IMR-90 (cell line): ENCODE measurements around the gene TTLL12. TPM values are rescaled to one million over a fixed set of nuclear protein-coding genes. Genes with fewer than 3 reads are reported as not detected.

Experiments used
- ATAC-seq: fragments of 200-7000 bp; cut with Tn5 transposase; 2 replicates; pipeline ENCODE4 v1.9.1; 2020; ENCODE audit warnings: low read depth, mild to moderate bottlenecking, moderate library complexity
- BruUV-seq: library from RNA; stranded (reverse); fragments of 400-500 nt; replicated peaks from 2 replicates; lab custom pipeline; 2021; lab: Mats Ljungman, UMichigan
- CTCF ChIA-PET: fragments of 300-600 bp; formaldehyde crosslinking; extraction: SDS; loops from one replicate; lab custom pipeline; 2021; ENCODE audit warnings: antibody characterized with exemption; lab: Yijun Ruan, JAX
- POLR2A ChIA-PET: fragments of 300-600 bp; sonication (Branson Sonifier 250); formaldehyde crosslinking; loops from one replicate; lab custom pipeline; 2022; ENCODE audit warnings: antibody characterized with exemption; ENCODE audit not compliant: unreplicated experiment; lab: Charles Lee
- DNase-seq: peaks from one replicate; pipeline ENCODE4 v3.0.0; 2013
- H2AFZ ChIP-seq: replicated peaks from 2 replicates; pipeline ENCODE3; 2013; ENCODE audit warnings: low read length, mild to moderate bottlenecking; ENCODE audit not compliant: poor library complexity
- H2AK5ac ChIP-seq: 2 replicates; pipeline ENCODE4 v1.6.1; 2013; ENCODE audit warnings: low read depth, low read length, inconsistent platforms
- H2AK9ac ChIP-seq: replicated peaks from 2 replicates; pipeline ENCODE3; 2013; ENCODE audit warnings: mild to moderate bottlenecking, low read depth, low read length, moderate library complexity; ENCODE audit not compliant: poor library complexity
- H2BK120ac ChIP-seq: 2 replicates; pipeline ENCODE4 v1.6.1; 2013; ENCODE audit warnings: low read depth, low read length, inconsistent platforms
- H2BK15ac ChIP-seq: 3 replicates; pipeline ENCODE4 v1.6.1; 2013; ENCODE audit warnings: low read depth, low read length, inconsistent platforms
- H2BK20ac ChIP-seq: 2 replicates; pipeline ENCODE4 v1.6.1; 2013; ENCODE audit warnings: low read depth, mild to moderate bottlenecking, inconsistent platforms, low read length, moderate library complexity
- H2BK5ac ChIP-seq: 2 replicates; pipeline ENCODE4 v1.6.1; 2013; ENCODE audit warnings: mild to moderate bottlenecking, low read depth, low read length, inconsistent platforms; ENCODE audit not compliant: poor library complexity, severe bottlenecking
- H3K14ac ChIP-seq: replicated peaks from 2 replicates; pipeline ENCODE4 v1.6.1; 2013; ENCODE audit warnings: low read depth, low read length, inconsistent platforms
- H3K18ac ChIP-seq: 2 replicates; pipeline ENCODE4 v1.6.1; 2013; ENCODE audit warnings: low read depth, low read length, control low read depth
- H3K23ac ChIP-seq: 2 replicates; pipeline ENCODE4 v1.6.1; 2013; ENCODE audit warnings: low read depth, low read length, inconsistent platforms
- H3K27ac ChIP-seq: 2 replicates; pipeline ENCODE4 v1.5.1; 2013; ENCODE audit warnings: mild to moderate bottlenecking, control low read depth, low read length; ENCODE audit not compliant: insufficient read depth
- H3K27me3 ChIP-seq: 2 replicates; pipeline ENCODE4 v1.6.1; 2013; ENCODE audit warnings: low read length; ENCODE audit not compliant: control insufficient read depth, insufficient read depth
- H3K36me3 ChIP-seq: 2 replicates; pipeline ENCODE4 v1.6.1; 2013; ENCODE audit warnings: low read length, mixed read lengths; ENCODE audit not compliant: control insufficient read depth, insufficient read depth
- H3K4ac ChIP-seq: 2 replicates; pipeline ENCODE4 v1.6.1; 2013; ENCODE audit warnings: low read depth, low read length, inconsistent platforms
- H3K4me1 ChIP-seq: 2 replicates; pipeline ENCODE4 v1.6.1; 2013; ENCODE audit warnings: low read length, mixed read lengths; ENCODE audit not compliant: control insufficient read depth, insufficient read depth
- H3K4me2 ChIP-seq: 2 replicates; pipeline ENCODE4 v1.6.1; 2013; ENCODE audit warnings: low read depth, mild to moderate bottlenecking, control low read depth, low read length, moderate library complexity
- H3K4me3 ChIP-seq: 2 replicates; pipeline ENCODE4 v1.5.1; 2013; ENCODE audit warnings: low read depth, mild to moderate bottlenecking, control low read depth, low read length, moderate library complexity; ENCODE audit not compliant: insufficient read depth
- H3K56ac ChIP-seq: 2 replicates; pipeline ENCODE4 v1.6.1; 2013; ENCODE audit warnings: low read length, inconsistent platforms; ENCODE audit not compliant: insufficient read depth; ENCODE audit errors: extremely low read depth
- H3K79me1 ChIP-seq, 2 experiments: 2 replicates each; pipeline ENCODE4 v1.6.1; 2013; ENCODE audit warnings: low read length in 2 of 2, inconsistent platforms in 1 of 2, low read depth in 1 of 2
- H3K9ac ChIP-seq: 2 replicates; pipeline ENCODE4 v1.6.1; 2013; ENCODE audit warnings: low read depth, low read length, control low read depth
- H3K9me1 ChIP-seq: 2 replicates; pipeline ENCODE4 v1.6.1; 2013; ENCODE audit warnings: low read length, inconsistent platforms; ENCODE audit not compliant: insufficient read depth
- H3K9me3 ChIP-seq: 2 replicates; pipeline ENCODE4 v1.6.1; 2013; ENCODE audit warnings: low read length; ENCODE audit not compliant: control insufficient read depth, insufficient read depth
- H4K20me1 ChIP-seq: 2 replicates; pipeline ENCODE4 v1.6.1; 2013; ENCODE audit warnings: low read length, inconsistent platforms; ENCODE audit not compliant: insufficient read depth
- H4K5ac ChIP-seq: 2 replicates; pipeline ENCODE4 v1.6.1; 2013; ENCODE audit warnings: mild to moderate bottlenecking, low read depth, low read length, control low read depth
- H4K8ac ChIP-seq, 2 experiments: 2 replicates each; pipeline ENCODE4 v1.6.1; 2013; ENCODE audit warnings: low read depth in 2 of 2, low read length in 2 of 2, control low read depth in 1 of 2, inconsistent platforms in 1 of 2
- H4K91ac ChIP-seq: 2 replicates; pipeline ENCODE4 v1.6.1; 2013; ENCODE audit warnings: low read depth, low read length, inconsistent platforms; ENCODE audit not compliant: insufficient read depth
- BHLHE40 ChIP-seq: fragments of 150-350 bp; IDR thresholded peaks from 2 replicates; pipeline ENCODE4 v1.6.1; 2016; ENCODE audit warnings: mild to moderate bottlenecking, low read depth, low read length
- CHD1 ChIP-seq: IDR thresholded peaks from 2 replicates; pipeline ENCODE4 v1.6.1; 2012; ENCODE audit warnings: low read depth, low read length, improper control_type of control experiment
- CTCF ChIP-seq: conservative IDR thresholded peaks from 2 replicates; pipeline ENCODE4 v1.5.1; 2012; ENCODE audit warnings: mild to moderate bottlenecking, low read depth, low read length, improper control_type of control experiment
- ELK1 ChIP-seq: fragments of 150-350 bp; IDR thresholded peaks from 2 replicates; pipeline ENCODE4 v1.6.1; 2016; ENCODE audit warnings: low read depth, mild to moderate bottlenecking, low read length, moderate library complexity, borderline replicate concordance
- FOS ChIP-seq: fragments of 150-350 bp; IDR thresholded peaks from 2 replicates; pipeline ENCODE4 v1.6.1; 2016; ENCODE audit warnings: low read depth, low read length
- MAFK ChIP-seq: IDR thresholded peaks from 2 replicates; pipeline ENCODE4 v1.6.1; 2012; ENCODE audit warnings: low read depth, low read length, improper control_type of control experiment
- MXI1 ChIP-seq: IDR thresholded peaks from 2 replicates; pipeline ENCODE4 v1.6.1; 2012; ENCODE audit warnings: low read depth, mild to moderate bottlenecking, low read length, moderate library complexity, borderline replicate concordance
- NFE2L2 ChIP-seq: fragments of 150-350 bp; IDR thresholded peaks from 2 replicates; pipeline ENCODE4 v1.6.1; 2016; ENCODE audit warnings: low read depth, mild to moderate bottlenecking, low read length
- POLR2A ChIP-seq: IDR thresholded peaks from 2 replicates; pipeline ENCODE4 v1.6.1; 2012; ENCODE audit warnings: mild to moderate bottlenecking, low read depth, low read length
- RAD21 ChIP-seq: IDR thresholded peaks from 2 replicates; pipeline ENCODE4 v1.6.1; 2012; ENCODE audit warnings: low read length, improper control_type of control experiment
- RCOR1 ChIP-seq: IDR thresholded peaks from 2 replicates; pipeline ENCODE4 v1.6.1; 2012; ENCODE audit warnings: mild to moderate bottlenecking, low read length, improper control_type of control experiment; ENCODE audit not compliant: insufficient replicate concordance
- RFX5 ChIP-seq: IDR thresholded peaks from 2 replicates; pipeline ENCODE4 v1.8.0; 2012; ENCODE audit warnings: low read depth, mild to moderate bottlenecking, low read length, moderate library complexity
- USF2 ChIP-seq: fragments of 150-350 bp; IDR thresholded peaks from 2 replicates; pipeline ENCODE4 v1.6.1; 2017; ENCODE audit warnings: mild to moderate bottlenecking, antibody characterized with exemption, low read length, low read depth
- WGBS, 2 experiments: methylation state at CpG; one replicate each; pipeline versions ENCODE4 v1.1.5 to v1.1.7; 2013; ENCODE audit warnings: missing lambda C conversion rate in 2 of 2; ENCODE audit not compliant: insufficient read length in 1 of 2; ENCODE audit errors: extremely low coverage in 2 of 2; 5-methylcytosine and 5-hydroxymethylcytosine counted together
- dilution Hi-C: fragments of 300-500 bp; cut with HindIII; formaldehyde crosslinking; loops from one replicate; pipeline ENCODE4 v1.14.3; 2018; ENCODE audit warnings: low sequenced_read_pairs; ENCODE audit not compliant: unreplicated experiment
- in situ Hi-C: fragments of 300-500 bp; cut with MboI; formaldehyde crosslinking; loops from 3 replicates; pipeline ENCODE4 v1.14.3; 2019; ENCODE audit warnings: low sequenced_read_pairs, inconsistent platforms, mixed read lengths
- intact Hi-C: fragments of 100-400 bp; cut with micrococcal nuclease; formaldehyde crosslinking; loops from 2 replicates; pipeline ENCODE4 v1.10.0; 2022
- polyA plus RNA-seq, 3 experiments: library from polyadenylated mRNA; depleted of rRNA; stranded (reverse); fragments of >200 nt; gene quantifications; 2 replicates each; pipeline ENCODE4 v1.2.3, GENCODE V29; 2012; ENCODE audit warnings: low replicate concordance in 1 of 3
- total RNA-seq: library from RNA; depleted of rRNA; stranded (reverse); fragments of >200 nt; gene quantifications from 2 replicates; pipeline ENCODE4 v1.2.3, GENCODE V29; 2012

The TTLL12 gene
- total and polyA plus RNA-seq, 2 of the 4 experiments (the other 2 are of a cell fraction): 20.9 to 30.1 TPM

- ChIA-PET CTCF (no interaction called here), POLR2A (no interaction called here)
- no peak overlapping the region for H2AK5ac ChIP-seq
- peaks cover 27% of the 10 kb centered on the region for H3K27me3 ChIP-seq
- H2AK9ac ChIP-seq: no peak overlapping the region
- no peak overlapping the region for H2BK120ac ChIP-seq
- 73% methylated on average over 3 of the region's 7 CpGs; no CpG with 5 or more reads in 1 of the 2 experiments for WGBS, 2 experiments
- no peak overlapping the region for H2BK15ac ChIP-seq
- H2AFZ ChIP-seq: no peak overlapping the region
- no peak overlapping the region for H3K4me2 ChIP-seq
- H3K56ac ChIP-seq: no peak overlapping the region
- H2BK20ac ChIP-seq: no peak overlapping the region
- H3K36me3 ChIP-seq: no peaks in the 10 kb centered on the region
- H3K79me1 ChIP-seq: no peaks in the 10 kb centered on the region
- H3K4me1 ChIP-seq: no peaks in the 10 kb centered on the region
- intact Hi-C loops: no loop called here
- H4K5ac ChIP-seq: no peak overlapping the region
- H3K14ac ChIP-seq: no peak overlapping the region
- no peak overlapping the region for H4K8ac ChIP-seq
- H4K20me1 ChIP-seq: no peaks in the 10 kb centered on the region
- ATAC-seq: no peak
- H3K23ac ChIP-seq: no peak overlapping the region
- H3K9me3 ChIP-seq: no peaks in the 10 kb centered on the region
- H3K9me1 ChIP-seq: no peaks in the 10 kb centered on the region
- no peak overlapping the region for H3K4me3 ChIP-seq
- no peak for DNase-seq
- H4K91ac ChIP-seq: no peak overlapping the region
- no peak overlapping the region for H3K4ac ChIP-seq
- in situ Hi-C loops: no loop called here
- H3K18ac ChIP-seq: no peak overlapping the region
- no TSS peak for BruUV-seq
- H2BK5ac ChIP-seq: no peak overlapping the region
- dilution Hi-C loops: no loop called here
- no peak overlapping the region for H3K27ac ChIP-seq
- no peak overlapping the region for H3K9ac ChIP-seq
- TF ChIP-seq FOS (no peak), MAFK (no peak), NFE2L2 (no peak), RAD21 (no peak), BHLHE40 (no peak), CTCF (no peak), CHD1 (no peak), USF2 (no peak), RCOR1 (no peak), RFX5 (no peak), POLR2A (no peak), MXI1 (no peak), ELK1 (no peak)
These were observed 70.0 kb downstream of the TTLL12 start for GRCh38 chr22:43116932-43117331.
